ENCODE data around the gene FGGY.

DNA sequence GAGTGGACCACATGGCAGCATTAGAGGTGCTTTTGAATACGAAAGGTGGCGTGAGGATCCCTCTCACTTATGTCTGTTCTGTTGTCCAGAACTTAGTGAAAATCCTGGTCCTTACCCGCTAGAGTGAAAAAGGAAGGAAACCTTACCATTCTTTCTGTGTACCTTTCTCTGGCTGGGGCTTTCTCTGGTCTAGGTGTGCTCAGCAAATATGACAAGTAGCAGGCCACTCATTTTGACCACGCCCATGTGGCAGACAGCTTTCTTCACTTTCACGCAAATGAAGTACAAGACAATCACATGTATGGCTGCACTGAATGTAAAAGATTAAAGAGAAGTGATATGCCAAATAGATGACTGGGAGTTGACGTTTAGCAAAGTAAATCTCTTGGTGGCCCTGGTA, 131.9 kb downstream of the FGGY start:
- no peak for TF ChIP-seq EZH2 (IDR thresholded peaks at IDR 0.05; ENCODE audit: borderline replicate concordance, low read depth, low read length, severe bottlenecking)
- TF ChIP-seq, protein P1, sequence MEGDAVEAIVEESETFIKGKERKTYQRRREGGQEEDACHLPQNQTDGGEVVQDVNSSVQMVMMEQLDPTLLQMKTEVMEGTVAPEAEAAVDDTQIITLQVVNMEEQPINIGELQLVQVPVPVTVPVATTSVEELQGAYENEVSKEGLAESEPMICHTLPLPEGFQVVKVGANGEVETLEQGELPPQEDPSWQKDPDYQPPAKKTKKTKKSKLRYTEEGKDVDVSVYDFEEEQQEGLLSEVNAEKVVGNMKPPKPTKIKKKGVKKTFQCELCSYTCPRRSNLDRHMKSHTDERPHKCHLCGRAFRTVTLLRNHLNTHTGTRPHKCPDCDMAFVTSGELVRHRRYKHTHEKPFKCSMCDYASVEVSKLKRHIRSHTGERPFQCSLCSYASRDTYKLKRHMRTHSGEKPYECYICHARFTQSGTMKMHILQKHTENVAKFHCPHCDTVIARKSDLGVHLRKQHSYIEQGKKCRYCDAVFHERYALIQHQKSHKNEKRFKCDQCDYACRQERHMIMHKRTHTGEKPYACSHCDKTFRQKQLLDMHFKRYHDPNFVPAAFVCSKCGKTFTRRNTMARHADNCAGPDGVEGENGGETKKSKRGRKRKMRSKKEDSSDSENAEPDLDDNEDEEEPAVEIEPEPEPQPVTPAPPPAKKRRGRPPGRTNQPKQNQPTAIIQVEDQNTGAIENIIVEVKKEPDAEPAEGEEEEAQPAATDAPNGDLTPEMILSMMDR (IDR thresholded peaks at IDR 0.05; ENCODE audit: extremely low read depth in 1 of 2, insufficient read depth in 1 of 2, low read depth in 1 of 2, low read length in 2 of 2) = no peak

Measured in endothelial cell of umbilical vein (primary cell).